Endothelial cell (in vitro differentiated cells): ENCODE measurements around the gene NTN1. TPM values are rescaled to one million over a fixed set of nuclear protein-coding genes. Genes with fewer than 3 reads are reported as not detected.

Source experiments
- DNase-seq: peaks from one replicate; pipeline ENCODE4 v3.0.0; 2021; ENCODE audit warnings: low spot score
- H3K27ac Mint-ChIP-seq: one replicate; pipeline ENCODE4 v1.8.0; 2021; ENCODE audit warnings: mixed read lengths, inconsistent platforms; ENCODE audit not compliant: unreplicated experiment
- H3K27me3 Mint-ChIP-seq: one replicate; pipeline ENCODE4 v1.8.0; 2021; ENCODE audit warnings: mild to moderate bottlenecking, moderate library complexity, mixed read lengths, inconsistent platforms; ENCODE audit not compliant: unreplicated experiment
- H3K36me3 Mint-ChIP-seq: one replicate; pipeline ENCODE4 v1.8.0; 2021; ENCODE audit warnings: mild to moderate bottlenecking, low read depth, mixed read lengths, inconsistent platforms; ENCODE audit not compliant: unreplicated experiment
- H3K4me1 Mint-ChIP-seq: one replicate; pipeline ENCODE4 v1.8.0; 2021; ENCODE audit warnings: mild to moderate bottlenecking, mixed read lengths, inconsistent platforms; ENCODE audit not compliant: unreplicated experiment
- H3K4me3 Mint-ChIP-seq: one replicate; pipeline ENCODE4 v1.8.0; 2021; ENCODE audit warnings: mild to moderate bottlenecking, mixed read lengths, inconsistent platforms; ENCODE audit not compliant: unreplicated experiment
- H3K9me3 Mint-ChIP-seq: one replicate; pipeline ENCODE4 v1.8.0; 2021; ENCODE audit warnings: mixed read lengths, inconsistent platforms; ENCODE audit not compliant: unreplicated experiment
- CTCF ChIP-seq: fragments of 200-600 bp; sonication (generic); IDR thresholded peaks from one replicate; pipeline ENCODE4 v1.5.0; 2021; ENCODE audit warnings: antibody characterized with exemption; ENCODE audit not compliant: unreplicated experiment
- total RNA-seq: library from RNA; stranded (reverse); fragmentation: NEBNext Ultra II Directional; extraction: Animal tissue kit (Norgen Biotek cat#: 25700); gene quantifications from one replicate; pipeline ENCODE4 v1.2.1, GENCODE V29; 2021; ENCODE audit not compliant: unreplicated experiment

Gene NTN1
- total RNA-seq, 1 donor from 2014 or later = 6.6 TPM

GRCh38 chr17:9221147-9221921 is 200.0 kb downstream of the NTN1 start:
- TF ChIP-seq CTCF = no peak
- H3K4me3 Mint-ChIP-seq = no peak overlapping the region

GRCh38 chr17:9221922-9222180 is 200.5 kb downstream of the NTN1 start:
- Mint-ChIP-seq H3K27ac (no peak overlapping the region), H3K36me3 (no peaks in the 10 kb centered on the region), H3K4me1 (no peaks in the 10 kb centered on the region), H3K4me3 (no peak overlapping the region), H3K27me3 (peaks cover 10% of the 10 kb centered on the region), H3K9me3 (no peaks in the 10 kb centered on the region)
- no peak for DNase-seq
- no peak for TF ChIP-seq CTCF

More at GRCh38 chr17:9221147-9221921, 200.0 kb downstream of the NTN1 start:
- Mint-ChIP-seq H3K27ac (no peak overlapping the region), H3K9me3 (no peaks in the 10 kb centered on the region), H3K4me1 (no peaks in the 10 kb centered on the region), H3K36me3 (peaks cover under 1% of the 10 kb centered on the region), H3K27me3 (peaks cover 10% of the 10 kb centered on the region)
- DNase-seq = no peak

DNA sequence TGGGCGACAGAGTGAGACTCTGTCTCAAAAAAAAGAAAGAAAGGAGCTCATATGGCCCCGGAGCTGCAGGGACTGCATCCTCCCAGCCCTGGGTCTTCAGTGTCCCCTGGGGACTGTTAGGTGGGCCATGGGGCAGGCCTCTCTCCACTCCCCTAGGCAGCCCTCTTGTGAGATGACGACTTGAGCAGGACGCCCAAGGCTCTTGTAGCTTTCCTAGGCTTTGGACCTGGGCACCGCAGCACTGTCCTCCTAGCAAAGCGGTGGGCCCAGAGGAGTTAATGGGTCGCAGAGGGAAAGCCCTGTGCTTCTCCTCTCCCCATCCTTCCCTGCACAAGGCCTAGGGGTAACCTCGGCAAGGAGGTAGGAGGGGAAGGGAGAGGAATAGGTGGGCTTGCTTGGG is 202.2 kb downstream of the NTN1 start:
- Mint-ChIP-seq H3K27ac (no peak overlapping the region), H3K27me3 (peaks cover 10% of the 10 kb centered on the region), H3K4me3 (no peak overlapping the region), H3K36me3 (no peaks in the 10 kb centered on the region), H3K4me1 (no peaks in the 10 kb centered on the region), H3K9me3 (no peaks in the 10 kb centered on the region)
- no peak for TF ChIP-seq CTCF
- DNase-seq = no peak

GRCh38 chr17:9224485-9224884 is 203.2 kb downstream of the NTN1 start:
- no peak for DNase-seq
- H3K9me3 Mint-ChIP-seq = no peaks in the 10 kb centered on the region
- no peaks in the 10 kb centered on the region for H3K36me3 Mint-ChIP-seq
- H3K4me1 Mint-ChIP-seq = peaks cover 2% of the 10 kb centered on the region
- no peak overlapping the region for H3K4me3 Mint-ChIP-seq
- no peak overlapping the region for H3K27ac Mint-ChIP-seq
- TF ChIP-seq CTCF = no peak
- peaks cover 12% of the 10 kb centered on the region for H3K27me3 Mint-ChIP-seq

DNA sequence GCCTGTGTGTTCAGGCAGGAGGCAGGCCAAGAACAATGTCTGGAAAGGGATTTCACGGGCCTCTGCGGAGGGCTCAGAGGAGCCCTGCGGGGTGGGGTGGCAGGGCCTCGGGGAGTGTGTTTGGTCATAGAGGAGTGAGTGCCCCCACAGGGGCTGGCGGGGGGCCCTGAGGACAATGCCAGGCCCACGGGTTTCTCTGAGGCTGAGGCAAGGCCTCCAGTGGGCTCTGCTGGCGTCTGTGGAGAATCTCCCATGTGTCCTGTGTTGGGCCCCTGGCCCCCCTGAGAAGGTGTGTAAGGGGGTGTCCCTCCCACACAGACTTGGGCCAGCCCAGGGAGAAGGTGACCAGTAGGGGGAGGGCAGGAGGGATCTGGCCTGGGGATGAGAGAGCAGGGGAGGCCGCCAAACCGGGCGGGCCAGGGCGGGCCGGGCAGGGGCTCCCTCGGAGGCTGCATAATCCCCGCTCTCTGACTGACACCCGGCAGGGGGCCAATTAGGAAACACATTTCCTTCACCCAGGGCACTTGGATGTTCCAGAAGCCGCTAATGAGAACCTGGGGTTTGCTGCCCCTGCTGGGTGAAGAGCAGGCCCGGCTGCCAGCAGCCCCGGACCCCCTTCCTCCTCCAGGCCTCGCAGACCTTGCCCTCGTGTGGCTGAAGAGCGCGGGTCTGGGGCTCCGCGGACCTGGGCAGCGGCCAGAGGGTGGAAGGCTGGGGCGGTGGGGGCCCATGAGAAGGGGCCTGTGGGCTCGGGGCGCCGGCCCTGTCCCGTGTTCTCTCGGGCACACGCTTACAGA is 204.2 kb downstream of the NTN1 start:
- peaks cover 8% of the 10 kb centered on the region for H3K4me1 Mint-ChIP-seq
- no peak overlapping the region for H3K27ac Mint-ChIP-seq
- H3K4me3 Mint-ChIP-seq = no peak overlapping the region
- H3K36me3 Mint-ChIP-seq = no peaks in the 10 kb centered on the region
- DNase-seq = no peak
- H3K9me3 Mint-ChIP-seq = no peaks in the 10 kb centered on the region
- TF ChIP-seq CTCF = no peak
- H3K27me3 Mint-ChIP-seq = peaks cover 13% of the 10 kb centered on the region
